Caco-2 (cell line): ENCODE results near the gene BIRC7. TPM values are rescaled to one million over a fixed set of nuclear protein-coding genes. Genes with fewer than 3 reads are reported as not detected.

Experiments
- BruUV-seq: library from RNA; stranded (reverse); fragments of 400-500 nt; replicated peaks from 2 replicates; lab custom pipeline; 2021; lab: Mats Ljungman, UMichigan
- CTCF ChIA-PET: fragments of 300-600 bp; sonication (Branson Sonifier 250); formaldehyde crosslinking; loops from one replicate; lab custom pipeline; 2022; ENCODE audit warnings: antibody characterized with exemption; lab: Charles Lee
- POLR2A ChIA-PET: fragments of 300-600 bp; sonication (Branson Sonifier 250); formaldehyde crosslinking; loops from one replicate; lab custom pipeline; 2022; ENCODE audit warnings: antibody characterized with exemption; lab: Charles Lee
- DNase-seq, 2 experiments: peaks; one replicate each; pipeline versions ENCODE4 v3.0.0 to v3.0.0-alpha.2; 2020 to 2022
- H3K27me3 ChIP-seq: replicated peaks from 2 replicates; pipeline ENCODE4 v1.6.0; 2011; ENCODE audit warnings: low read length; ENCODE audit not compliant: control insufficient read depth, insufficient read depth
- H3K36me3 ChIP-seq: 2 replicates; pipeline ENCODE4 v1.5.1; 2011; ENCODE audit warnings: low read length; ENCODE audit not compliant: control insufficient read depth, insufficient read depth
- H3K4me1 ChIP-seq: fragments of 250-450 bp; sonication (Bioruptor Pico); 2 replicates; pipeline ENCODE4 v1.5.1; 2020; ENCODE audit warnings: mild to moderate bottlenecking
- H3K4me3 ChIP-seq: 2 replicates; pipeline ENCODE4 v1.5.1; 2011; ENCODE audit warnings: low read depth, mild to moderate bottlenecking, control low read depth, low read length
- H3K9me3 ChIP-seq: fragments of 250-450 bp; sonication (Bioruptor Pico); 2 replicates; pipeline ENCODE4 v1.5.1; 2020; ENCODE audit warnings: mild to moderate bottlenecking, moderate library complexity
- H3K27ac Mint-ChIP-seq: one replicate; pipeline ENCODE4 v1.8.0; 2022; ENCODE audit warnings: mixed read lengths; ENCODE audit not compliant: unreplicated experiment
- H3K27me3 Mint-ChIP-seq: one replicate; pipeline ENCODE4 v1.8.0; 2022; ENCODE audit warnings: mixed read lengths; ENCODE audit not compliant: insufficient read depth, unreplicated experiment
- H3K36me3 Mint-ChIP-seq: one replicate; pipeline ENCODE4 v1.8.0; 2022; ENCODE audit warnings: mild to moderate bottlenecking, mixed read lengths; ENCODE audit not compliant: insufficient read depth, unreplicated experiment
- H3K4me1 Mint-ChIP-seq: one replicate; pipeline ENCODE4 v1.8.0; 2022; ENCODE audit warnings: low read depth, mixed read lengths; ENCODE audit not compliant: unreplicated experiment
- H3K4me3 Mint-ChIP-seq: one replicate; pipeline ENCODE4 v1.8.0; 2022; ENCODE audit warnings: mild to moderate bottlenecking, moderate library complexity, mixed read lengths; ENCODE audit not compliant: unreplicated experiment
- H3K9me3 Mint-ChIP-seq: one replicate; pipeline ENCODE4 v1.8.0; 2022; ENCODE audit warnings: mixed read lengths; ENCODE audit not compliant: unreplicated experiment
- intact Hi-C: fragments of 100-400 bp; cut with micrococcal nuclease; formaldehyde crosslinking; loops from one replicate; pipeline ENCODE4 v1.10.0; 2022; ENCODE audit not compliant: unreplicated experiment
- total RNA-seq: library from RNA; stranded (reverse); gene quantifications from 2 replicates; pipeline ENCODE4 v1.2.3, GENCODE V29; 2022
- TF ChIP-seq, protein P1 (sequence below), 2 experiments: fragments of 200-600 bp in 1 of 2; IDR thresholded peaks; 1 replicate in 1 of 2; 2 replicates in 1 of 2; pipeline versions ENCODE4 v1.5.1 to v1.8.0; 2011 to 2022; ENCODE audit warnings: antibody characterized with exemption in 1 of 2, control low read depth in 1 of 2, inconsistent platforms in 1 of 2, low read depth in 1 of 2, low read length in 1 of 2, mild to moderate bottlenecking in 1 of 2, moderate library complexity in 1 of 2; ENCODE audit not compliant: insufficient read depth in 1 of 2, severe bottlenecking in 1 of 2, unreplicated experiment in 1 of 2

The BIRC7 gene
- total RNA-seq, 1 experiment from 2014 or later: 0.54 TPM

DNA sequence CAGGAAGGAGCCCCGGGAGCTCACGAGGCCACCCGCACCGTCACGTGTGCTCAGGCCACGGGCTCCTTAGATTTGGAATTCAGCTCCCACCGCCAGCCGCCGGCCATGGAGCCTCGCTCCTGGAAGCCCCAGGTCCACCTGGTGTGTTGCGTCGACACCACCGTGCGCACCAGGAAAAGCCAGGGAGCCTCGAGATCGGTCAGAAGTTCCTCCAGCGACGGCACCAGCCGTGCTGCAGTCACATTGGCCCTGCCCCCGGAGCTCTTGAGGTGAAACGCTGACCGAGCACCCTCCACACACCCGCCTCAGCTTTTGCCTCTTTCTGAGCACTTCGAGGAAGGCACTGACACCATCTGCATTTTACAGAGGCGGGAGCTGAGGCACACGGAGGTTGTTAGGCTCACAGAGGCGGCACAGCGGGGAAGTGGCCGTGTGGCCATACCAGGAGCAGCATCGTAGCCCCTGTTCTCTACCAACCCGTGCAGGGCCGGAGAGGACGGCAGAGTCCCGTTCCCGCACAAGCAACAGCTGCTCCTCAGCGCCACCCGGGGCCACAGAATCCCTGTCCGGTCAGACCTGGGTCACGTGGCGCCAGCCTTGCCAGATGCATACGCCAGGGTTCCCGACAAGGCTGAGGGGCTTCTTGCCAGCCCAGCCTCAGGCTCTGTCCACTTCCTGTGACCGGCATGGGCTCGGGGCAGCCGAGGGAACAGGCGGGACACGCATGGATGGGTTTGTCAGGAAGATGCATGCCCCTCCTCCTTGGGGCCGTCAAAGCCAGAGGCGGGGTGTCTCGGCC lies 11.0 kb downstream of the BIRC7 start:
- no peak for DNase-seq
- no peak overlapping the region for H3K4me3 ChIP-seq
- Mint-ChIP-seq H3K36me3 (peaks cover 9% of the 10 kb centered on the region), H3K27ac (no peak overlapping the region), H3K27me3 (no peaks in the 10 kb centered on the region), H3K4me1 (peaks cover 24% of the 10 kb centered on the region), H3K9me3 (no peaks in the 10 kb centered on the region), H3K4me3 (no peak overlapping the region)
- H3K9me3 ChIP-seq: no peaks in the 10 kb centered on the region
- no TSS peak for BruUV-seq
- no peaks in the 10 kb centered on the region for H3K27me3 ChIP-seq
- POLR2A ChIA-PET: no interaction called here
- intact Hi-C loops: no loop called here
- CTCF ChIA-PET: interaction anchor here (0.6 to 1.8 kb wide), 3 partner anchors 14 to 272 kb away, joined by 3 to 15 read pairs (median 9); no protein-coding TSS in a partner anchor
- TF ChIP-seq, protein P1, sequence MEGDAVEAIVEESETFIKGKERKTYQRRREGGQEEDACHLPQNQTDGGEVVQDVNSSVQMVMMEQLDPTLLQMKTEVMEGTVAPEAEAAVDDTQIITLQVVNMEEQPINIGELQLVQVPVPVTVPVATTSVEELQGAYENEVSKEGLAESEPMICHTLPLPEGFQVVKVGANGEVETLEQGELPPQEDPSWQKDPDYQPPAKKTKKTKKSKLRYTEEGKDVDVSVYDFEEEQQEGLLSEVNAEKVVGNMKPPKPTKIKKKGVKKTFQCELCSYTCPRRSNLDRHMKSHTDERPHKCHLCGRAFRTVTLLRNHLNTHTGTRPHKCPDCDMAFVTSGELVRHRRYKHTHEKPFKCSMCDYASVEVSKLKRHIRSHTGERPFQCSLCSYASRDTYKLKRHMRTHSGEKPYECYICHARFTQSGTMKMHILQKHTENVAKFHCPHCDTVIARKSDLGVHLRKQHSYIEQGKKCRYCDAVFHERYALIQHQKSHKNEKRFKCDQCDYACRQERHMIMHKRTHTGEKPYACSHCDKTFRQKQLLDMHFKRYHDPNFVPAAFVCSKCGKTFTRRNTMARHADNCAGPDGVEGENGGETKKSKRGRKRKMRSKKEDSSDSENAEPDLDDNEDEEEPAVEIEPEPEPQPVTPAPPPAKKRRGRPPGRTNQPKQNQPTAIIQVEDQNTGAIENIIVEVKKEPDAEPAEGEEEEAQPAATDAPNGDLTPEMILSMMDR (IDR thresholded peaks at IDR 0.05; ENCODE audit: insufficient read depth in 1 of 2, low read depth in 1 of 2, low read length in 1 of 2, severe bottlenecking in 1 of 2, unreplicated experiment in 1 of 2): no peak
- no peaks in the 10 kb centered on the region for H3K36me3 ChIP-seq
- H3K4me1 ChIP-seq: peaks cover 42% of the 10 kb centered on the region

GRCh38 chr20:63247671-63248228 lies 12.0 kb downstream of the BIRC7 start:
- Mint-ChIP-seq H3K27me3 (no peaks in the 10 kb centered on the region), H3K4me3 (no peak overlapping the region), H3K9me3 (no peaks in the 10 kb centered on the region), H3K36me3 (peaks cover 9% of the 10 kb centered on the region), H3K27ac (no peak overlapping the region), H3K4me1 (peaks cover 24% of the 10 kb centered on the region)
- intact Hi-C loops: no loop called here
- no TSS peak for BruUV-seq
- peaks cover 36% of the 10 kb centered on the region for H3K4me1 ChIP-seq
- no peaks in the 10 kb centered on the region for H3K27me3 ChIP-seq
- POLR2A ChIA-PET: no interaction called here
- TF ChIP-seq, protein P1 (IDR thresholded peaks at IDR 0.05; ENCODE audit: insufficient read depth in 1 of 2, low read depth in 1 of 2, low read length in 1 of 2, severe bottlenecking in 1 of 2, unreplicated experiment in 1 of 2): no peak
- no peak for DNase-seq
- no peaks in the 10 kb centered on the region for H3K36me3 ChIP-seq
- no peaks in the 10 kb centered on the region for H3K9me3 ChIP-seq
- CTCF ChIA-PET: interaction anchor here (0.6 to 1.9 kb wide), 3 partner anchors 13 to 273 kb away, joined by 3 to 19 read pairs (median 9); no protein-coding TSS in a partner anchor
- no peak overlapping the region for H3K4me3 ChIP-seq

GRCh38 chr20:63248835-63249591 lies 13.3 kb downstream of the BIRC7 start:
- H3K27ac Mint-ChIP-seq: peak overlapping the region; percentile 1
- Histone ChIP-seq H3K36me3 (no peaks in the 10 kb centered on the region), H3K4me1 (peaks cover 39% of the 10 kb centered on the region), H3K9me3 (no peaks in the 10 kb centered on the region), H3K4me3 (no peak overlapping the region), H3K27me3 (no peaks in the 10 kb centered on the region)
- H3K4me3 Mint-ChIP-seq: no peak overlapping the region
- ChIA-PET CTCF (interaction anchor here (0.7 to 1.9 kb wide), 3 partner anchors 14 to 26 kb away, joined by 5 to 19 read pairs (median 7); partner anchors contain the start of gene ARFGAP1), POLR2A (interaction anchor here (0.9 kb wide), 1 partner anchor 24 kb away, joined by 3 read pairs; the partner anchor contains the start of gene ARFGAP1)
- TF ChIP-seq, protein P1 (IDR thresholded peaks at IDR 0.05; ENCODE audit: insufficient read depth in 1 of 2, low read depth in 1 of 2, low read length in 1 of 2, severe bottlenecking in 1 of 2, unreplicated experiment in 1 of 2): no peak
- H3K36me3 Mint-ChIP-seq: peaks cover 9% of the 10 kb centered on the region
- H3K4me1 Mint-ChIP-seq: peaks cover 24% of the 10 kb centered on the region
- BruUV-seq: no TSS peak
- H3K27me3 Mint-ChIP-seq: no peaks in the 10 kb centered on the region
- intact Hi-C loops: no loop called here
- no peaks in the 10 kb centered on the region for H3K9me3 Mint-ChIP-seq
- peak in 1 of 2 experiments; percentile 66 for DNase-seq
